ENCODE data around the gene GPRIN3. TPM values are rescaled to one million over a fixed set of nuclear protein-coding genes. Genes with fewer than 3 reads are reported as not detected.

GPRIN3 gene
- total and polyA plus RNA-seq, 7 donors: 1.6 to 4.6 (median 1.8) TPM

DNA sequence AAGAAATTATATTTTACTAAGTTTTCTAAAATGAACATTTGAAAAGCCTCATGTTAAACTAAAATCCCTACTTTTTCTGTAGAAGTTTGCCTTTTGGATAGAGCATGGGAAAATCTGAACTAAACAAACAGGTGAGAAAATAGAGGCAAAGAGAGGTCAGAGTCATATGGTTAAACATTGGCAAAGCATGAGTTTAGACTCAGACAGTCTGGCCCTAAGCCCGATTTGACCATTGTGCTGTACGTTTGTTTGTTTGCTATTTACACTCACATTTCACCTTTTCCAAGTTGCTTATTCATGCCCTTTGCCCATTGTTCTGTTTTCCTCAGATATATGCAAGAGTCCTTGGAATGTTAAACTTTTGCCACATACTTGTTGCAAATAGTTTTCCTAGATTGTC, 110.9 kb downstream of the GPRIN3 start:
- TF ChIP-seq, protein P1, sequence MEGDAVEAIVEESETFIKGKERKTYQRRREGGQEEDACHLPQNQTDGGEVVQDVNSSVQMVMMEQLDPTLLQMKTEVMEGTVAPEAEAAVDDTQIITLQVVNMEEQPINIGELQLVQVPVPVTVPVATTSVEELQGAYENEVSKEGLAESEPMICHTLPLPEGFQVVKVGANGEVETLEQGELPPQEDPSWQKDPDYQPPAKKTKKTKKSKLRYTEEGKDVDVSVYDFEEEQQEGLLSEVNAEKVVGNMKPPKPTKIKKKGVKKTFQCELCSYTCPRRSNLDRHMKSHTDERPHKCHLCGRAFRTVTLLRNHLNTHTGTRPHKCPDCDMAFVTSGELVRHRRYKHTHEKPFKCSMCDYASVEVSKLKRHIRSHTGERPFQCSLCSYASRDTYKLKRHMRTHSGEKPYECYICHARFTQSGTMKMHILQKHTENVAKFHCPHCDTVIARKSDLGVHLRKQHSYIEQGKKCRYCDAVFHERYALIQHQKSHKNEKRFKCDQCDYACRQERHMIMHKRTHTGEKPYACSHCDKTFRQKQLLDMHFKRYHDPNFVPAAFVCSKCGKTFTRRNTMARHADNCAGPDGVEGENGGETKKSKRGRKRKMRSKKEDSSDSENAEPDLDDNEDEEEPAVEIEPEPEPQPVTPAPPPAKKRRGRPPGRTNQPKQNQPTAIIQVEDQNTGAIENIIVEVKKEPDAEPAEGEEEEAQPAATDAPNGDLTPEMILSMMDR (IDR thresholded peaks at IDR 0.05): no peak
- TF ChIP-seq EP300 (IDR thresholded peaks at IDR 0.05) (no peak), POLR2A (IDR thresholded peaks at IDR 0.05) (no peak), POLR2AphosphoS5 (IDR thresholded peaks at IDR 0.05) (no peak)
- 7 to 23% methylated on average over 2 of the region's 2 CpGs for WGBS, 2 donors
- no peak for DNase-seq
- intact Hi-C loops (cut with DNase I): no loop called here
- Histone ChIP-seq H3K4me3 (no peak overlapping the region), H3K36me3 (no peaks in the 10 kb centered on the region), H3K27me3 (no peaks in the 10 kb centered on the region), H3K4me1 (no peaks in the 10 kb centered on the region), H3K27ac (no peak overlapping the region), H3K9me3 (no peaks in the 10 kb centered on the region)

- no peaks in the 10 kb centered on the region for H3K4me1 ChIP-seq
- H3K27ac ChIP-seq: no peak overlapping the region
- intact Hi-C loops (cut with DNase I): no loop called here
- no peaks in the 10 kb centered on the region for H3K9me3 ChIP-seq
- no peak for TF ChIP-seq POLR2A (IDR thresholded peaks at IDR 0.05)
- TF ChIP-seq EP300 (IDR thresholded peaks at IDR 0.05): no peak
- TF ChIP-seq, protein P1 (IDR thresholded peaks at IDR 0.05): no peak
- 45 to 72% methylated on average over 2 of the region's 2 CpGs for WGBS, 2 donors
- H3K36me3 ChIP-seq: no peaks in the 10 kb centered on the region
- no peak for DNase-seq
- no peaks in the 10 kb centered on the region for H3K27me3 ChIP-seq
- no peak overlapping the region for H3K4me3 ChIP-seq
These were observed 111.4 kb downstream of the GPRIN3 start for GRCh38 chr4:89196056-89196674.

DNA sequence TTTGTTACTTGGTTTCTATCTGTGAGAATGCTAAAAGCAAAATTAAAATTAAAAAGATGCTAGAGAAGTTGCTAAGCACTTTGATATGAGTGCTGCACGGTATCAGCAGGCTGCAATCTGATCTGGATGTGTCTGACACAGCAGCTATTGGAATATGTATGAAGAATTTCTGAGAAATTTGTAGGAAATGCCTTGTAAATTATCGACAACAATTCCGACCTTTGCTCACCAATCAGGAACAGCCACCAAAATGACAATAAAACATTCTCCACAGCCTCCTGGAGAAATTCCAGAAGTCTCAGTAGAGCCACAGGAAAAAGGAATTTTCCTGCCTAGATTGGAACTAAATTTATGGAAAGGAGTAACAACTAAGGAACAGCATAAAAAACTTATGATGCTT, 113.8 kb downstream of the GPRIN3 start:
- Histone ChIP-seq H3K9me3 (no peaks in the 10 kb centered on the region), H3K4me3 (no peak overlapping the region), H3K27ac (no peak overlapping the region), H3K36me3 (no peaks in the 10 kb centered on the region), H3K4me1 (no peaks in the 10 kb centered on the region), H3K27me3 (no peaks in the 10 kb centered on the region)
- DNase-seq: no peak
- TF ChIP-seq, protein P1 (IDR thresholded peaks at IDR 0.05): no peak
- TF ChIP-seq POLR2AphosphoS5 (IDR thresholded peaks at IDR 0.05): no peak
- TF ChIP-seq EP300 (IDR thresholded peaks at IDR 0.05): no peak
- TF ChIP-seq POLR2A (IDR thresholded peaks at IDR 0.05): no peak
- 5 to 31% methylated on average over 3 of the region's 3 CpGs for WGBS, 2 donors
- intact Hi-C loops (cut with DNase I): no loop called here

Other genes starting within 250 kb of the GPRIN3 start
- gene TIGD2, start 196.3 kb downstream of the GPRIN3 start, total RNA-seq: 1 to 10 TPM; 1.4 to 2.6 (median 1.5) TPM
- gene TIGD2, start 196.3 kb downstream of the GPRIN3 start, polyA plus RNA-seq: 1 to 10 TPM; 2.3 to 3.3 (median 2.4) TPM